ENCODE results near the gene PDE2A.
A peak's percentile ranks its signal among the peaks of the same experiment; 100 is the strongest.

PDE2A gene

GRCh38 chr11:72673943-72674828, at the start of gene PDE2A:
Gene PDE2A, minus strand, starts transcription at chr11:72674422. Its CDS starts 215 bp downstream, at chr11:72674207.
- no peak for DNase-seq

- DNase-seq, result no peak
Measured at GRCh38 chr11:72723508-72723907, 49.3 kb upstream of the PDE2A start.

GRCh38 chr11:72722050-72722748, 48.0 kb upstream of the PDE2A start:
- DNase-seq, result peak; percentile 92

GRCh38 chr11:72721689-72722049, 47.4 kb upstream of the PDE2A start:
- DNase-seq, result peak; percentile 11

- DNase-seq, result no peak
Measured at GRCh38 chr11:72721276-72721675, 47.1 kb upstream of the PDE2A start.

GRCh38 chr11:72720784-72721183, 46.6 kb upstream of the PDE2A start:
- DNase-seq, result no peak

GRCh38 chr11:72720047-72720446, 45.8 kb upstream of the PDE2A start:
- no peak for DNase-seq

GRCh38 chr11:72719551-72719950, 45.3 kb upstream of the PDE2A start:
- DNase-seq, result no peak

- DNase-seq, result no peak
Measured at GRCh38 chr11:72719144-72719543, 44.9 kb upstream of the PDE2A start.

- DNase-seq, result no peak
Measured at GRCh38 chr11:72718101-72718501, 43.9 kb upstream of the PDE2A start.

GRCh38 chr11:72716788-72717435, 42.7 kb upstream of the PDE2A start:
- DNase-seq, result no peak

- no peak for DNase-seq
Measured at GRCh38 chr11:72716290-72716689, 42.1 kb upstream of the PDE2A start.

- DNase-seq, result no peak
Measured at GRCh38 chr11:72712841-72713240, 38.6 kb upstream of the PDE2A start.

GRCh38 chr11:72712168-72712751, 38.0 kb upstream of the PDE2A start:
- DNase-seq, result no peak

- no peak for DNase-seq
Measured at GRCh38 chr11:72711141-72711540, 36.9 kb upstream of the PDE2A start.

- no peak for DNase-seq
Measured at GRCh38 chr11:72710278-72710677, 36.1 kb upstream of the PDE2A start.

- no peak for DNase-seq
Measured at GRCh38 chr11:72709478-72710238, 35.4 kb upstream of the PDE2A start.

- DNase-seq, result no peak
Measured at GRCh38 chr11:72707032-72707431, 32.8 kb upstream of the PDE2A start.

- no peak for DNase-seq
Measured at GRCh38 chr11:72706579-72706978, 32.4 kb upstream of the PDE2A start.

GRCh38 chr11:72705442-72706365, 31.5 kb upstream of the PDE2A start:
- no peak for DNase-seq

- no peak for DNase-seq
Measured at GRCh38 chr11:72704783-72705265, 30.6 kb upstream of the PDE2A start.

Measured in hematopoietic multipotent progenitor cell treated with erythropoietin and hydrocortisone succinate and interleukin-3 and kit ligand, for 8 days (in vitro differentiated cells).